Measurements from ENCODE around the gene SPOCK1.

Gene SPOCK1

DNA sequence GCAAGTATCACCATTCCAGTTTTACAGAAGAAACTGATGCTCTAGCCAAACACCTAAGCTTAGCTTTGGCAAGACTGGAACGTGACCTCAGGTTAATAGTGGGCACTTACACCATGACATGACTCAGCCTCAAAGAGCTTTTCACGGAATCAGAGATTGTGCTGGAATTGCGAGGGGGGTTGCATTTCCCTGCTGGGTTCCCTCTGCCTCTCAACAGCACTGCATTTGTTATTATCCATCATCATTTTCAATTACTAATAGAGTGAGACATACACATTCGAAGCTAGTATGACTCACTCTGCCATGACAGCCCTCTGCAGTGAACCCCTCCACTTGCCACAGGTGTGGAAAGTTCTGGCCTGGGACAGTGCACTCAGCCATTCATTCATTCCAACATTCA, 8.0 kb downstream of the SPOCK1 start:
- FAIRE-seq: no peak

DNA sequence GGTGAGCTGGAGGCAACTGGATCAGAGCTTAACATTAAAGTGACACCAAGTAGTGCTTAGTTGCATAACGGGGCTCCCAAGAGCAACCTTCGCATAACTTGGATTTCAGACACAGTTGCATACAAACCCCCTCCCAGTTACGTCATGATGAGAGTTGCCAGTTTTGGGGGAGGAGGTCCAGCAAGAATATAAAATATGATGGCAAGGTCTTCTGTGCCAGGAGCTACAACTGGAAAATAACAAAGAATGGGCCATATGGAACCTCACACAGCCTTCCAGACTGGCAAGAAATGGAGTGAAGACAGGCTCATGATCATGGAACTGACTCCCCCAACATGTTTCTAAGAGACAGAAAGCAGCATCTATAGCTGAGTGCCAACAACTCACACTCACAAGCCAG, 8.5 kb downstream of the SPOCK1 start:
- FAIRE-seq: no peak

DNA sequence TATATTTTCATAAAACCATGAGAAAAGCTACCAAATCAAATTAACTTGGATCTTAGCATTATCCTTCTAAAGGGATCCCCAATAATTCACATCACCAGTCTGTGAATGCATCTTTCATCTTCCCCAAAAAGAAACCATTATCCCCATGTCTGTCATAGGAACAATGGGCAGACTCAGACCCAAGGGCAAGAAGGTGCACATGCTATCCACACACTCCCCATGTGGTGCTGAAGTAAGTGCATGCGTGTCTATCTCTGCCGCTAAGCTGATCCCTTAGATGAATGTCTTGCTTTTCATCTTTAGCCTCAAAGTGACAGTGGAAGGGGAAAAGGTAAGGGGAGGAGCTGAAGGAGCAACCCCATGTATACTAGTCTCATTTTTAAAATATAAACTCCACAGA, 10.2 kb downstream of the SPOCK1 start:
- FAIRE-seq: no peak

DNA sequence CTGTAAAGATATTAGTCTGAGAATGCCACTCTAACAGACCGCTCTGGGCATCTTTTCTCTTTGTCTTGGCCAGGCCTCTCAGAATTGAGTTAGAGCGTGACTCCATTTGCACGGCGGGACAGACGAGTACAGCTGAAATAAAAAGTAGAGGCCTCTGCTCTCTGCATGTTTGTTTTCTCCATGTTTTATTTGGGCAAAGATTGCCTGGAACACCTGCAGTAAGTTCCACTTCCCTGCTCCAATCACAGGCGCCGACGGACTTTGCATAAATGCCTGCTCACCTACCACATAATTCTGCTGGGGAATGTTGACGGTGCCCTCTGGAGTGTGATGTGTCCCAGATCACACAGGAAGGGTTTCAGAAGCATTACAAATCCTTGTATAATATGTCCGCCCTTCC, 10.6 kb downstream of the SPOCK1 start:
- FAIRE-seq: no peak

- no peak for FAIRE-seq
These were observed 11.5 kb downstream of the SPOCK1 start for GRCh38 chr5:137487600-137487999.

- no peak for FAIRE-seq
These were observed 12.4 kb downstream of the SPOCK1 start for GRCh38 chr5:137486707-137487106.

DNA sequence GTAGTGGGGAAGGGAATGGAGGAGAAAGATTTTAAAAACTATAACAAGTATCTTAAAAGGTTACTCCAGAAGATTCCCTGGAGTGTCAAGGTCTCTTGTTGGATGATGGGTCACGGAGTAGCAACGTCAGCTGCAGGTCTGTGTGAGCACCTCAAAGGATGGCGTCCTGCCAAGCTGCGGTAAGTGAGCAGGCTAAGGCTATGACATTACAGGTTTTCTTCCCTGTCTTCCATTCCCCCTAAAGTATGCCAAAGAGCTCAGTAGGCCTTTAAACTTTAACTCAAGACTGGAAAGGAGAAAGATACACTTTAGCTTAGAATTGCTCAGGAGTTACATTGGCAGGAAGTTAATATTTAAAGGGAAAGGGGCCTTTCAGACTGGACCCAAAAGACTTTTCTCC, 17.5 kb downstream of the SPOCK1 start:
- FAIRE-seq: no peak

- FAIRE-seq: no peak
These were observed 21.1 kb downstream of the SPOCK1 start for GRCh38 chr5:137478043-137478442.

- no peak for FAIRE-seq
These were observed 28.3 kb downstream of the SPOCK1 start for GRCh38 chr5:137470921-137471220.

DNA sequence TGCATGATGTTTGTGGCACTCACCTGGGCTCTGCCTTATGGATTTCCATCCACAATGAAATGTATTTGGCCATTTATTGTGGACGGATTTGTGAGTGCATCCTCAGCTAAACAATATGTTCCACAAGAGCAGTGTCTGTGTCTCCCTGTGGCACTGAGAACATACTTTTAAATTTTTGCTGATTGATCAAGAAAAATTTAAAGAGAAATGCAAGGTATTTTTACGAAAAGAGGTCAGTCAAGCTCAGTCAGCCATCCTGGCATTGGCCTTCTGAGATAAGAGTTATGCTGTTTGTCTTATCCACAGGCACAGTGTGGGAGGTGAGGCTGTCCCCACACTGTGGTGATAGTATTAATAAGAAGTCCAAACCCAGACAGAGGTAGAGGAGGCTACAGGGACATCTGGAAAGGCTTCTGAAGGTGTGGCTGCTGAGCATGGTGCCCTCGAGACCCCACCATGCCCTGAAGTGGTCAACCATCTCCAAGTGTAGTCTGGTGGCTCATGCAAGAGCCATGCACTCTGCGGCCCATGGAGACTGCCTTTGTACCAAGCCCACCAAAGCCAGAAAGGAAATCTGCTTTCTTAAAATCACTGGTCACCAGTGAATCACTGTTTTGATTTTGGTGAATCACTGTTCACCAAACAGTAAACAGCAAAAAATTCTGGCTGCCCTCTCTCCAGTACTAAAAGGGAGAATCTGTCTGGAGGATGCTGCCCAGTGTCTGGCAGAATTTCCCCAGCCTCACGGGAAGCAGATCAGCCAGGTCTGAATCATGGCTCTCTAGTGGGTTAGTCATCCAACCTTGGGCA, 28.8 kb downstream of the SPOCK1 start:
- no peak for FAIRE-seq

- no peak for FAIRE-seq
These were observed 32.2 kb downstream of the SPOCK1 start for GRCh38 chr5:137466889-137467288.

DNA sequence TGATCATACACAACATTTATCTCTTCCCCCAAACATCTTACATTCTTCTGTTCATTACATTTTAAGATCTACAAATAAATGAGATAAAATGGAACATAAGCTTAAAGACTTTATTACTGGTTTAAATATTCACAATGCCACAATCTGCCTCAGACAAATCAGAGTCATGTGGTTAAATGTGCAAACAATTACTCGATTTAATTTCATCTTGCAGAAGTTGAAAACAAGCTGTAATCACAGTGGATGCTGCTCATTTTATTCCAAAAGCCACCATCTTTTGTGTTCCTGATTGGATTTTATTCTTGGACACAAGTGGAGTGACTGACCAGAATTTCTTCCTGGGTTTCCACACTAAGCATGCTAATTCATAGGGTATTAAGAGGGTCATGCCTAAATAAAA, 33.2 kb downstream of the SPOCK1 start:
- no peak for FAIRE-seq

DNA sequence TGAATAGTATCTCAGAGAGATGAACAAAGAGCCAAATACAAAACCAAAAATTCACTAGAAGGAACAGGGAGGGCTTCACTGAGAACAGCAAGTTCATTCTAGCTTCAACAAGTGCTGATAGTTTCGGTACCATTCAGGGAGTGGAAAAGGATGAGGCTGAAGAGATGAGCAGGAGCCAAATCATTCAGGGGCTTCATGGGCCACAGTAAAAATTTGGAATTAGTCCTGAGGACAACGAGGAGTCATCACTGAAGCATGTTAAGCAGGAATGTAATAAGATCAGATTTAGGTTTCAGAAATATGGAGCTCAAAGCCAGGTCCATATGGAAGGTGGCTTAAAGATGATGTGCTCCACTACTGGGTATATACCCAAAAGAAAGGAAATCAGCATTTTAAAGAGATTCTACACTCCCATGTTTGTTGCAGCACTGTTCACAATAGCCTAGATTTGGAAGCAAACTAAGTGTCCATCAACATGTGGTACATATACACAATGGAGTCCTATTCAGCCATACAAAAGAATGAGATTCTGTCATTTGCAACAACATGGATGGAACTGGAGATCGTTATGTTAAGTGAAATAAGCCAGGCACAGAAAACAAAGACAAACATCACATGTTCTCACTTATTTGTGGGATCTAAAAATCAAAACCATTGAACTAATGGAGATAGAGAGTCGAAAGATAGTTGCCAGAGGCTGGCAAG, 36.2 kb downstream of the SPOCK1 start:
- FAIRE-seq: no peak

GRCh38 chr5:137462265-137462590, 36.9 kb downstream of the SPOCK1 start:
- FAIRE-seq: no peak

GRCh38 chr5:137461391-137462264, 37.5 kb downstream of the SPOCK1 start:
- no peak for FAIRE-seq

GRCh38 chr5:137454671-137455070, 44.5 kb downstream of the SPOCK1 start:
- FAIRE-seq: no peak

DNA sequence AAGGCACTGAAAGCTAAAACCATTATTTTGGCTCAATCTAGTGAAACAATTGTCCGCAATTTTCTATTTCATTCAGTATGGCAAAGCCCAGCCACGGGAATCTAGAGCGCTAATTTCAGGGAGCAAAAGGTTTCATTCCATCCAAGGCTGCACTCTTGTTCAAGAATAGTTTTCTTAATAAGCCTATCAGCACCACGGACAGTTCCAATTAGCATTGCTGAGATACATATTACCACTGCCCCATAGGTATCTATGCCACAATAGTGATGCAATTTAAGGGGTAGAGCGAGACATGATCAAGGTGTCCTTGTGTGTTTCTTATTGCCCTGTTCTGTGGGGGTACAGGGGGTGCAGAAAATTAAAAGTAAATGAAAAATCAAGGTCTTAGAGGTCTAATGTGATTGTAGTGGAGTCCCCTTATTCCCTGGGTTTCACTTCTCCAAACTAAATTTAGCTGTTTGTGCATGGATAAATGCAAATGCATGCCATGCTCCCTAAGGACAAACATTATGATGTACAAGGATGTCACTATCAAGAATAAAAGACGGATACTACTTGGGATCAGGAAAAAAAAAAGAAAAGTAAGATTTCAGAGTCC, 45.5 kb downstream of the SPOCK1 start:
- no peak for FAIRE-seq

DNA sequence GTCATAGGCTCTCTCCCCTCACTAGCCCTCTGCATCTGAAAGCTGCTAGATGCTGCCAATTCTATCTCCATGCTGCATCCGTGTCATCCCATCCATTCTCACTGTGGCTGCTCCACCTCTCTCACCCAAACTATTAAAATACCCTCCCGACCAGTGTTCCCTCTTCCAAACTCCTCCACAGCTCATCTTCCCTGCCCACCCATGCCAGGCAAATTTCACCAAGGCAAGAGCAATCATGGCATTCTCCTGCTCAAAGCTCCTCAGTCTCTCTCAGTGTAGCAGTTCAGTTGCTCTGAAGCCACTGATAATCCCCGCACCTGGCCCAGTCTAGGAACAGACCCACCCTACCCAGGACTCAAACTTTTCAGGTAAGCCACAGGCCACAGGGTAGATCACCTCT, 48.4 kb downstream of the SPOCK1 start:
- FAIRE-seq: no peak

DNA sequence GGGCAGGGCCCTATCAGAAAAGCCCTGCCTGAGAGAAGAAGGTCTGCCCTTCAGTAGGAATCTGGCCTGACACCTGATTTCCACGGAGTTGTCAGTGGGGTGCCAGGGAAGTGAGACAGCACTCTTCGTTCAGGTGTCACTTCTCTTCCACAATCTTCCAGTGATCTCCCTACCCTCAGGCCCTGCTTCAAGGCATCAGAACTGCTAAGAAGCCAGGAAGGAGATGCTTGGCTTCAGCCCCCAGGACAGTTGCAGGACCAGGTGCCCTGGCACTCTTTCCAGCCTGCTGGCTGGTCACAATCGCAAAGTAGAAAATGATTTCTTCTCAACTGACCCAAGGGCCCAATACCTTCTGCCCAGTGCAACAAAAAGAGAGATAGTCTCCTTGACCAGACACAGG, 50.3 kb downstream of the SPOCK1 start:
- FAIRE-seq: no peak

GRCh38 chr5:137446615-137447014, 52.5 kb downstream of the SPOCK1 start:
- no peak for FAIRE-seq

GRCh38 chr5:137446151-137446550, 53.0 kb downstream of the SPOCK1 start:
- no peak for FAIRE-seq

GRCh38 chr5:137442660-137443059, 56.5 kb downstream of the SPOCK1 start:
- FAIRE-seq: no peak

GRCh38 chr5:137441476-137441875, 57.6 kb downstream of the SPOCK1 start:
- no peak for FAIRE-seq

GRCh38 chr5:137440795-137441194, 58.3 kb downstream of the SPOCK1 start:
- no peak for FAIRE-seq
